Gastroesophageal sphincter (tissue), 3 donors: ENCODE results near the gene SPACA5.

ENCODE experiments used
- CTCF ChIP-seq, 4 experiments: fragments of 200-600 bp in 2 of 4; fragments of 450-650 bp in 2 of 4; sonication (generic) in 1 of 4; IDR thresholded peaks; one replicate each; pipeline ENCODE4 v1.5.1; 2017 to 2019; ENCODE audit warnings: antibody characterized with exemption in 4 of 4, mild to moderate bottlenecking in 2 of 4, moderate library complexity in 2 of 4
- POLR2AphosphoS5 ChIP-seq: sonication (generic); formaldehyde crosslinking; IDR thresholded peaks from one replicate; pipeline ENCODE4 v1.6.1; 2017; ENCODE audit warnings: antibody characterized with exemption

GRCh38 chrX:48030237-48030636 is 23.4 kb downstream of the SPACA5 start:
- TF ChIP-seq CTCF (IDR thresholded peaks at IDR 0.05) (no peak), POLR2AphosphoS5 (no peak)
